Measurements from ENCODE around the gene FHOD1. TPM values are rescaled to one million over a fixed set of nuclear protein-coding genes. Genes with fewer than 3 reads are reported as not detected.

The FHOD1 gene
- total and polyA plus RNA-seq, 2 donors (not counting 1 experiment from before 2014, with no cell fraction given) = 7.1 to 32.7 TPM

- DNase-seq (ENCODE audit: low read depth in 2 of 2) = no peak
- Histone ChIP-seq H3K4me3 (replicated peaks in 1 of 4; ENCODE audit: control extremely low read depth in 1 of 4, insufficient read depth in 1 of 4, low read depth in 3 of 4, low read length in 4 of 4) (no peak overlapping the region), H3K27me3 (ENCODE audit: control insufficient read depth, insufficient read depth, low read length) (no peaks in the 10 kb centered on the region), H3K27ac (ENCODE audit: insufficient read depth, low read length) (no peak overlapping the region), H2AFZ (ENCODE audit: low read length) (no peak overlapping the region), H3K9me3 (ENCODE audit: control insufficient read depth, insufficient read depth, low read depth, low read length) (no peaks in the 10 kb centered on the region), H3K36me3 (ENCODE audit: control insufficient read depth, insufficient read depth, low read length) (peaks cover 2% of the 10 kb centered on the region), H3K4me1 (ENCODE audit: control insufficient read depth, extremely low read depth, insufficient read depth, low read length) (no peaks in the 10 kb centered on the region), H3K9ac (ENCODE audit: insufficient read depth, low read length) (no peak overlapping the region), H3K4me2 (ENCODE audit: extremely low read depth, insufficient read depth, low read length) (no peak overlapping the region), H4K20me1 (ENCODE audit: control insufficient read depth, extremely low read depth, insufficient read depth, low read length) (no peaks in the 10 kb centered on the region), H3K79me2 (ENCODE audit: control insufficient read depth, insufficient read depth, low read length) (no peaks in the 10 kb centered on the region)
- TF ChIP-seq EZH2 (IDR thresholded peaks at IDR 0.05; ENCODE audit: low read length, missing control alignments) = no peak
- TF ChIP-seq CTCF (conservative IDR thresholded peaks at IDR 0.05 in 1 of 2, IDR thresholded peaks at IDR 0.05 in 1 of 2; ENCODE audit: low read depth in 1 of 2, low read length in 2 of 2) = no peak
These were observed 8.4 kb upstream of the FHOD1 start for GRCh38 chr16:67255553-67256221.

- Histone ChIP-seq H3K36me3 (ENCODE audit: control insufficient read depth, insufficient read depth, low read length) (peaks cover 2% of the 10 kb centered on the region), H2AFZ (ENCODE audit: low read length) (no peak overlapping the region), H3K4me1 (ENCODE audit: control insufficient read depth, extremely low read depth, insufficient read depth, low read length) (no peaks in the 10 kb centered on the region), H3K4me3 (replicated peaks in 1 of 4; ENCODE audit: control extremely low read depth in 1 of 4, insufficient read depth in 1 of 4, low read depth in 3 of 4, low read length in 4 of 4) (no peak overlapping the region), H3K27ac (ENCODE audit: insufficient read depth, low read length) (no peak overlapping the region), H3K9me3 (ENCODE audit: control insufficient read depth, insufficient read depth, low read depth, low read length) (no peaks in the 10 kb centered on the region), H3K4me2 (ENCODE audit: extremely low read depth, insufficient read depth, low read length) (no peak overlapping the region), H3K27me3 (ENCODE audit: control insufficient read depth, insufficient read depth, low read length) (no peaks in the 10 kb centered on the region), H4K20me1 (ENCODE audit: control insufficient read depth, extremely low read depth, insufficient read depth, low read length) (no peaks in the 10 kb centered on the region), H3K79me2 (ENCODE audit: control insufficient read depth, insufficient read depth, low read length) (no peaks in the 10 kb centered on the region), H3K9ac (ENCODE audit: insufficient read depth, low read length) (no peak overlapping the region)
- TF ChIP-seq CTCF (conservative IDR thresholded peaks at IDR 0.05 in 1 of 2, IDR thresholded peaks at IDR 0.05 in 1 of 2; ENCODE audit: low read depth in 1 of 2, low read length in 2 of 2) (no peak), EZH2 (IDR thresholded peaks at IDR 0.05; ENCODE audit: low read length, missing control alignments) (no peak)
- no peak for DNase-seq (ENCODE audit: low read depth in 2 of 2)
These were observed 7.7 kb upstream of the FHOD1 start for GRCh38 chr16:67254801-67255552.

DNA sequence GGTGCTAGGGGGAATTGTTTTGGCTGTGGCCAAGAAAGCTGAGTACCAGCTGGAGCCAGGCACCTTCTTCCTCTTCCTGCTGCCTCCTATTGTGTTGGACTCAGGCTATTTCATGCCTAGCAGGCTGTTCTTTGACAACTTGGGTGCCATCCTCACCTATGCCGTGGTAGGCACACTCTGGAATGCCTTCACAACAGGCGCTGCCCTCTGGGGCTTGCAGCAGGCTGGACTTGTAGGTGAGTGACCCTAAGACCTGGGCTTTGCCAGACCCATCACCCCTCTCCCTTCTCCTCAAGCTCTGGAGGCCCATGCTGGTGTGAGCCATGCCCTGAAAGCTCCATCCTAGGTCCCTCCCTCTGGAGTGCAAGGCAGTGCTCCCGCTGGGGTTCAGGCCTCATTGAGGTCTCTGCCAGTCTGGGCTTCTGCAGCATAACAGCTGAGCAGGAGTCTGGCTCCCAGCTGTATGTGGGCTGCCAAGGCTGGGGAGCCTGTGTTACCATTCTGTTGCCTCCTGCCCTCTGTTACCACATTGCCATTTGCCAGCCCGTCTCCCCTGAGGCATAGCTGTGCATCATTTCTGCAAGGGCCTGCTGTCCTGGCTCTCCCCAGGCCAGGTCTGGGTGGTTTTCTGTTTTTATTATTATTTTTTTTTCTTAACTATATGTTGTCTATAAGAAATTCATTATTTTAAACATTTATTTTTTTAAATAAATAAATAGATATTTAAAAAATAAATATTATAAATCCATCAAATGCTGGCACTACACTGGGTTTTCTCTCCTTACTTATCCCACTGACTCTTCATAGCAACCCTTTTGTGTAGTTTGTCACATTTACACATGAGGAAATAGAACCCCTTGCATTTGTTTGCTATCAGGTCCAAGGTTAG is 5.6 kb upstream of the FHOD1 start:
- Histone ChIP-seq H2AFZ (ENCODE audit: low read length) (no peak overlapping the region), H3K9ac (ENCODE audit: insufficient read depth, low read length) (no peak overlapping the region), H3K9me3 (ENCODE audit: control insufficient read depth, insufficient read depth, low read depth, low read length) (no peaks in the 10 kb centered on the region), H4K20me1 (ENCODE audit: control insufficient read depth, extremely low read depth, insufficient read depth, low read length) (no peaks in the 10 kb centered on the region), H3K4me2 (ENCODE audit: extremely low read depth, insufficient read depth, low read length) (no peak overlapping the region), H3K4me3 (replicated peaks in 1 of 4; ENCODE audit: control extremely low read depth in 1 of 4, insufficient read depth in 1 of 4, low read depth in 3 of 4, low read length in 4 of 4) (no peak overlapping the region), H3K79me2 (ENCODE audit: control insufficient read depth, insufficient read depth, low read length) (no peaks in the 10 kb centered on the region), H3K36me3 (ENCODE audit: control insufficient read depth, insufficient read depth, low read length) (no peaks in the 10 kb centered on the region), H3K4me1 (ENCODE audit: control insufficient read depth, extremely low read depth, insufficient read depth, low read length) (peaks cover 11% of the 10 kb centered on the region), H3K27me3 (ENCODE audit: control insufficient read depth, insufficient read depth, low read length) (no peaks in the 10 kb centered on the region), H3K27ac (ENCODE audit: insufficient read depth, low read length) (no peak overlapping the region)
- TF ChIP-seq CTCF (conservative IDR thresholded peaks at IDR 0.05 in 1 of 2, IDR thresholded peaks at IDR 0.05 in 1 of 2; ENCODE audit: low read depth in 1 of 2, low read length in 2 of 2) (no peak), EZH2 (IDR thresholded peaks at IDR 0.05; ENCODE audit: low read length, missing control alignments) (no peak)
- no peak for DNase-seq (ENCODE audit: low read depth in 2 of 2)
